HG02678 (cell line): ENCODE measurements around the gene HMGCR.

Experiments
- ATAC-seq: cut with Tn5 transposase; IDR thresholded peaks from one replicate; pipeline ENCODE4 v1.9.1; 2021; ENCODE audit warnings: mild to moderate bottlenecking, moderate library complexity; ENCODE audit not compliant: unreplicated experiment

HMGCR gene

DNA sequence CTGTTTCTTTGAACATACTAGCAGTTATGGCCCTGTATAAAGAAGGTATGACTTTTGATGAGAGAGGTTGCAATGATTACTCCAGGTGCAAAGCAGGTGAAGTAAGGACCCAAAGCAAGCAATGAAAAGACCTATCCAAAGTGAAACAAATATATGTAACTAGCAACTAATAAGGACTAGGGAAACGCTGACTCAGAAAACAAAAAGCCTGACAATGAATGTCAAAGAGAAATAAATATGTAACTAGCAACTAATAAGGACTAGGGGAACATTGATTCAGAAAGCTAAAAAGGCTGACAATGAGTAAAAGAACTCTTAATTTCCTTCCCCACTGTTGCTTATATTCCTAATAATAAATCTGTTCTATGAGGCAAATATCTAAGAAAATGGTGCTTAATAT lies 43.1 kb downstream of the HMGCR start:
- no peak for ATAC-seq

DNA sequence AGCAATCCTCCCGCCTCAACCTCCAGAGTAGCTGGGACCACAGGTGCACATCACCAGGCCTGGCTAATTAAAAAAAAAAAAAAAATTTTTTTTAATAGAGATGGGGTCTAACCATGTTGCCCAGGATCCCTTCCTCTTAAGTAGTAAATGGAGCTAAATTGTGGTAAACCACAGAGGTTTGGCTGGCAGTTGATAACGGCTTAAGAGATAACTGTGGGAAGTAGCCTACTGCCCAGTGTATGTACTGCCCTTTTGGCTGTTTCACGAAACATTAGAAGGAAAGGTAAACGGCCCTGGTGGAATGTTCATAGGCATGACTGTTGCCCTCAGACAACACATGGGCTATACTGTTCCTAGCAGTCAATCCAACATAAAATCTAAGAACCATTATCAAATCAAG lies 44.4 kb downstream of the HMGCR start:
- no peak for ATAC-seq

DNA sequence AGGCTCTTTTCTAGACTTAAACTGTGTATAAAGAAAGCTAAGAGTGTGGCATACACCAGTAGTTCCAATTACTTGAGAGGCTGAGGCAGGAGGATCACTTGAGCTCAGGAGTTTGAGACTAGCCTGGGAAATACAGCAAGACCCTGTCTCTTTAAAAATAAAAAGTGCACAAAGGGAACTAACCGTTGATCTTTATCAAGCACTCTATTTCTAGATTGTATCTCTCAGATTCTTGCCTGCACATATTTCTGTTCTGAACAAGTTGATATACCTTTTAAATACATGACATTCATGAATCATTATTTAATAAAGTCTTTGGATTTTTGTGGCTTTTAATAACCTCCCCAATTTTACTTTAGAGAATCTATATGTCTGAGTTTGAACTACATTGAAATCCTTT lies 47.2 kb downstream of the HMGCR start:
- no peak for ATAC-seq

- ATAC-seq, result no peak
Measured at GRCh38 chr5:75387806-75388205, 50.8 kb downstream of the HMGCR start.

DNA sequence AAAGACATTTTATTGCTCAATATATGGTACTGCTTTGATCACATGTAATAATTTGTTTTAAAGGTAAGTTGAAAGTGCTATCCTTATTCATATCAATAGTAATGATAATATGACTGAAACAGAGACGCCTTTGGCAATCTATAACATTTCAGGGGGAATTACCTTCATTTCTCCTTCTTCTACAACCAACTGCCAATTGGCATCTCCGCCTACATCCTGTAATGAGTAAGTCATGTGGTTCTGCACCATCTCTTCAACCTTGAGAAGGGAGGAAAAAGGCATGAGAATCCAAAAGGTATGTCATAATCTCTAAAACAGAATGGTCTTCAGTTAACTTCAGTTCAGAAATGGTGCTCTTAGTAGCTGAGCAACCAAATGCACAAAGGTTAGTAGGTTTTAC lies 52.4 kb downstream of the HMGCR start:
- no peak for ATAC-seq

GRCh38 chr5:75395277-75395676 lies 58.3 kb downstream of the HMGCR start:
- ATAC-seq, result no peak

DNA sequence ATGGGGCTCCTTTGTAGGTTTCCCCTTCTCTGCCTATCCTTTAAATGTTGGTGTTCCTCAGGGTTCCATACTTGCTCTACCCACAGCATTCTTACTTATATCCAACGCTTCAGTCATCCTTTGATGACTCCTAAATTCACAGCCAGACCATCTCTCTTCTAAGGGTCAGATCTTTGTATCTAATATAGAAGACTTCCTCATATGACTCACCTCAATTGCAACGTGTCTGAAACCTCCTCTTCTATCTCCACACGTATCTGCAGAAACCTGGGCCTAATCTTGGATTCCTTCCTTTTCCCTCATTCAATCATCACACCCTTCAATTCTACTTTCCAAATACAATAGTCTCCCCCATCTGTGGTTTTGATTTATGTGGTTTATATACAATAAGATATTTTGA lies 68.3 kb downstream of the HMGCR start:
- ATAC-seq, result no peak
